ENCODE measurements around the gene ITGB1. TPM values are rescaled to one million over a fixed set of nuclear protein-coding genes. Genes with fewer than 3 reads are reported as not detected.

Gene ITGB1
- total RNA-seq, 1 experiment from 2014 or later = 223 TPM

DNA sequence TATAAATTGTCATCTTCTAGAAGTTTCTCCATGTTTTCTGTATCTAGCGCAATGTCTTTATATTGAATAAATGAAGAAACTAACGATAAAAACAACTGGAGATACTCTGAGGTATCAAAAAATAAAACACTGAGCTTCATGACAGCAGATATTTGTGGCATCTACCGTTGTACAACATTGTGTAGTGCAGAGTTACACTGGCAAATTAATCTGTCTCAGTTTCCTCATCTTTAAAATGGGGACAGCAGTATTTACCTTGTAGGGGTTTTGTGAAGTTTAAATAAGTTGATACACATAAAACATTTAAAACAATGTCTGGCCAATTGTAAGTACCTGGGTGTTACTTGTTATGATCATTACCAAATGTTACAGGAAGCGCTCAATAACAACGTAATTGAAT, 10.4 kb downstream of the ITGB1 start:
- Histone ChIP-seq H2BK12ac (ENCODE audit: insufficient read length, low read depth, low read length) (no peak overlapping the region), H4K8ac (replicated peaks; ENCODE audit: insufficient read length, low read depth, low read length) (no peak overlapping the region), H3K4me1 (ENCODE audit: insufficient read depth, low read length) (peaks cover 6% of the 10 kb centered on the region; the same call in 1 of the 2 replicates), H3K23ac (ENCODE audit: insufficient read length, low read depth, low read length) (no peak overlapping the region), H3K4ac (ENCODE audit: low read depth, low read length) (no peak overlapping the region), H3K4me2 (ENCODE audit: insufficient read depth, insufficient read length, low read length) (no peak overlapping the region), H4K5ac (ENCODE audit: insufficient read length, low read depth, low read length) (no peak overlapping the region), H2BK20ac (ENCODE audit: low read depth, low read length, poor library complexity, severe bottlenecking) (no peak overlapping the region), H3K79me2 (ENCODE audit: insufficient read depth, low read length) (peaks cover 59% of the 10 kb centered on the region; the same call in 1 of the 2 replicates), H3K27me3 (ENCODE audit: insufficient read depth, low read length) (no peaks in the 10 kb centered on the region), H3K9ac (ENCODE audit: extremely low read depth, insufficient read length, low read length) (no peak overlapping the region), H3K18ac (ENCODE audit: insufficient read length, low read depth, low read length) (no peak overlapping the region), H2AK5ac (ENCODE audit: insufficient read length, low read length) (no peak overlapping the region), H4K91ac (ENCODE audit: insufficient read length, low read depth, low read length) (no peak overlapping the region), H3K56ac (ENCODE audit: insufficient read length, low read depth, low read length) (no peak overlapping the region), H3K79me1 (ENCODE audit: insufficient read depth, low read depth, low read length, poor library complexity, severe bottlenecking) (peaks cover 2% of the 10 kb centered on the region), H4K20me1 (ENCODE audit: control insufficient read depth, insufficient read depth, insufficient read length) (no peaks in the 10 kb centered on the region), H3K23me2 (ENCODE audit: insufficient read length, low read depth, low read length, poor library complexity, severe bottlenecking) (peaks cover 5% of the 10 kb centered on the region), H2BK120ac (ENCODE audit: low read depth, low read length, poor library complexity, severe bottlenecking) (no peak overlapping the region), H2BK5ac (ENCODE audit: insufficient read length, low read length) (no peak overlapping the region), H2BK15ac (ENCODE audit: low read depth, low read length) (no peak overlapping the region), H3K9me3 (ENCODE audit: control insufficient read depth, low read depth, low read length) (no peaks in the 10 kb centered on the region), H3T11ph (ENCODE audit: low read length) (no peak overlapping the region), H3K27ac (ENCODE audit: insufficient read length, low read depth, low read length) (no peak overlapping the region), H3K14ac (ENCODE audit: insufficient read depth, low read length) (no peak overlapping the region), H2AFZ (ENCODE audit: low read length) (no peak overlapping the region)
- Mint-ChIP-seq H3K27ac (no peak overlapping the region), H3K27me3 (ENCODE audit: low read depth) (no peaks in the 10 kb centered on the region; the same call in 1 of the 2 replicates), H3K4me1 (peaks cover 61 to 63% of the 10 kb centered on the region in 2 experiments), H3K36me3 (ENCODE audit: insufficient read depth in 1 of 3, low read depth in 3 of 3) (peaks cover 2 to 11% (median 7%) of the 10 kb centered on the region in 3 experiments; a peak in 4 of 7 replicates), H3K4me3 (no peak overlapping the region), H3K9me3 (no peaks in the 10 kb centered on the region)
- WGBS (ENCODE audit: extremely low coverage, insufficient read length, low lambda C conversion rate) = no CpG with 5 or more reads among the region's 5 CpGs
- TF ChIP-seq, protein P1, sequence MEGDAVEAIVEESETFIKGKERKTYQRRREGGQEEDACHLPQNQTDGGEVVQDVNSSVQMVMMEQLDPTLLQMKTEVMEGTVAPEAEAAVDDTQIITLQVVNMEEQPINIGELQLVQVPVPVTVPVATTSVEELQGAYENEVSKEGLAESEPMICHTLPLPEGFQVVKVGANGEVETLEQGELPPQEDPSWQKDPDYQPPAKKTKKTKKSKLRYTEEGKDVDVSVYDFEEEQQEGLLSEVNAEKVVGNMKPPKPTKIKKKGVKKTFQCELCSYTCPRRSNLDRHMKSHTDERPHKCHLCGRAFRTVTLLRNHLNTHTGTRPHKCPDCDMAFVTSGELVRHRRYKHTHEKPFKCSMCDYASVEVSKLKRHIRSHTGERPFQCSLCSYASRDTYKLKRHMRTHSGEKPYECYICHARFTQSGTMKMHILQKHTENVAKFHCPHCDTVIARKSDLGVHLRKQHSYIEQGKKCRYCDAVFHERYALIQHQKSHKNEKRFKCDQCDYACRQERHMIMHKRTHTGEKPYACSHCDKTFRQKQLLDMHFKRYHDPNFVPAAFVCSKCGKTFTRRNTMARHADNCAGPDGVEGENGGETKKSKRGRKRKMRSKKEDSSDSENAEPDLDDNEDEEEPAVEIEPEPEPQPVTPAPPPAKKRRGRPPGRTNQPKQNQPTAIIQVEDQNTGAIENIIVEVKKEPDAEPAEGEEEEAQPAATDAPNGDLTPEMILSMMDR (conservative IDR thresholded peaks at IDR 0.05) = no peak
- no peak for DNase-seq

Data from H9 (cell line).